Transverse colon (tissue), 4 donors: Measurements from ENCODE around the gene CHCHD3. TPM values are rescaled to one million over a fixed set of nuclear protein-coding genes. Genes with fewer than 3 reads are reported as not detected.

Source experiments
- DNase-seq: peaks from one replicate; pipeline ENCODE4 v3.0.0-alpha.2; 2019
- H3K27ac ChIP-seq, 4 donors: fragments of 200-600 bp; sonication (generic); 2 replicates each; pipeline ENCODE4 v1.5.1; 2016 to 2018; ENCODE audit warnings: inconsistent platforms in 4 of 4
- H3K27me3 ChIP-seq: fragments of 200-600 bp; sonication (generic); 2 replicates; pipeline ENCODE4 v1.5.1; 2017; ENCODE audit warnings: inconsistent platforms
- H3K36me3 ChIP-seq, 4 donors: fragments of 200-600 bp; sonication (generic); 2 replicates each; pipeline ENCODE4 v1.5.1; 2017 to 2019; ENCODE audit warnings: inconsistent platforms in 4 of 4
- H3K4me1 ChIP-seq, 4 donors: fragments of 200-600 bp; sonication (generic); 2 replicates each; pipeline ENCODE4 v1.5.1; 2017 to 2020; ENCODE audit warnings: inconsistent platforms in 4 of 4
- H3K4me3 ChIP-seq, 4 donors: fragments of 200-600 bp; sonication (generic); 1 replicate in 1 of 4; 2 replicates in 3 of 4; pipeline versions ENCODE4 v1.5.1 to v1.6.1; 2017 to 2019; ENCODE audit warnings: inconsistent platforms in 4 of 4
- H3K9me3 ChIP-seq, 2 donors: fragments of 200-600 bp; sonication (generic); 2 replicates each; pipeline ENCODE4 v1.5.1; 2017 to 2019; ENCODE audit warnings: inconsistent platforms in 2 of 2
- CTCF ChIP-seq, 5 experiments: fragments of 200-600 bp in 3 of 5; fragments of 450-650 bp in 2 of 5; sonication (generic) in 3 of 5; IDR thresholded peaks; 1 replicate in 2 of 5; 2 replicates in 3 of 5; pipeline ENCODE4 v1.5.1; 2016 to 2017; ENCODE audit warnings: antibody characterized with exemption in 5 of 5, inconsistent platforms in 3 of 5, mild to moderate bottlenecking in 2 of 5, moderate library complexity in 1 of 5
- EP300 ChIP-seq: sonication (generic); formaldehyde crosslinking; IDR thresholded peaks from one replicate; pipeline ENCODE4 v1.6.1; 2017; ENCODE audit warnings: antibody characterized with exemption, low read depth
- POLR2A ChIP-seq: fragments of 450-650 bp; IDR thresholded peaks from one replicate; pipeline ENCODE4 v1.6.1; 2016; ENCODE audit warnings: antibody characterized with exemption, mild to moderate bottlenecking, moderate library complexity
- POLR2AphosphoS5 ChIP-seq, 3 donors: sonication (generic); formaldehyde crosslinking; IDR thresholded peaks; one replicate each; pipeline ENCODE4 v1.6.1; 2016; ENCODE audit warnings: antibody characterized with exemption in 3 of 3
- WGBS, 2 donors: methylation state at CpG; one replicate each; pipeline ENCODE4 v1.1.5; 2018; ENCODE audit warnings: low coverage in 1 of 2; 5-methylcytosine and 5-hydroxymethylcytosine counted together
- in situ Hi-C, 4 donors: fragments of 200-750 bp; cut with MboI; loops; one replicate each; pipeline versions ENCODE4 v1.15.0 to v1.15.1; 2017; ENCODE audit warnings: low sequenced_read_pairs in 3 of 4, low pct_ligation_motif_present in 1 of 4, low pct_unique_long_range_greater_than_20kb in 1 of 4
- intact Hi-C: fragments of 100-400 bp; cut with DNase I; formaldehyde crosslinking; loops from one replicate; pipeline ENCODE4 v1.15.1; 2023; ENCODE audit warnings: low total_unique reads
- total RNA-seq, 4 donors: library from RNA; depleted of rRNA; stranded (reverse); fragments of >200 nt; gene quantifications; one replicate each; pipeline ENCODE4 v1.1.0, GENCODE V29; 2016

Gene CHCHD3
- total RNA-seq, 4 donors from 2014 or later, result 49.4 to 78.1 (median 52.9) TPM

- no peak overlapping the region for H3K4me3 ChIP-seq
- no peak for DNase-seq
- in situ Hi-C loops, result no loop called here
These were observed 266.8 kb downstream of the CHCHD3 start for GRCh38 chr7:132815130-132815529.

GRCh38 chr7:132810561-132810960, 271.3 kb downstream of the CHCHD3 start:
- intact Hi-C loops, result no loop called here
- H3K36me3 ChIP-seq, result no peaks in the 10 kb centered on the region
- 92 to 96% methylated on average over 2 of the region's 2 CpGs for whole genome bisulfite sequencing, 2 donors

More at GRCh38 chr7:132815130-132815529, 266.8 kb downstream of the CHCHD3 start:
- Histone ChIP-seq H3K36me3 (no peaks in the 10 kb centered on the region), H3K27ac (no peak overlapping the region), H3K9me3 (no peaks in the 10 kb centered on the region), H3K4me1 (no peaks in the 10 kb centered on the region), H3K27me3 (no peaks in the 10 kb centered on the region)
- intact Hi-C loops, result no loop called here
- TF ChIP-seq POLR2AphosphoS5 (IDR thresholded peaks at IDR 0.05) (no peak), CTCF (IDR thresholded peaks at IDR 0.05) (no peak), POLR2A (no peak), EP300 (no peak)

GRCh38 chr7:132806834-132807233, 275.1 kb downstream of the CHCHD3 start:
- TF ChIP-seq EP300 (no peak), CTCF (IDR thresholded peaks at IDR 0.05) (no peak), POLR2A (no peak), POLR2AphosphoS5 (IDR thresholded peaks at IDR 0.05) (no peak)
- 90 to 91% methylated on average over 2 to 4 of the region's 4 CpGs for WGBS, 2 donors
- Histone ChIP-seq H3K9me3 (no peaks in the 10 kb centered on the region), H3K27me3 (no peaks in the 10 kb centered on the region), H3K36me3 (no peaks in the 10 kb centered on the region), H3K4me3 (no peak overlapping the region), H3K4me1 (no peaks in the 10 kb centered on the region), H3K27ac (no peak overlapping the region)
- in situ Hi-C loops (no loop called here), intact Hi-C loops (no loop called here)
- no peak for DNase-seq

More at GRCh38 chr7:132810561-132810960, 271.3 kb downstream of the CHCHD3 start:
- Histone ChIP-seq H3K4me1 (no peaks in the 10 kb centered on the region), H3K27ac (no peak overlapping the region), H3K4me3 (no peak overlapping the region), H3K27me3 (no peaks in the 10 kb centered on the region), H3K9me3 (no peaks in the 10 kb centered on the region)
- no peak for DNase-seq
- in situ Hi-C loops, result no loop called here
- TF ChIP-seq CTCF (IDR thresholded peaks at IDR 0.05) (no peak), EP300 (no peak), POLR2AphosphoS5 (IDR thresholded peaks at IDR 0.05) (no peak), POLR2A (no peak)

GRCh38 chr7:132805766-132806165, 276.1 kb downstream of the CHCHD3 start:
- Histone ChIP-seq H3K4me1 (no peaks in the 10 kb centered on the region), H3K9me3 (no peaks in the 10 kb centered on the region), H3K36me3 (no peaks in the 10 kb centered on the region), H3K27me3 (no peaks in the 10 kb centered on the region), H3K4me3 (no peak overlapping the region), H3K27ac (no peak overlapping the region)
- WGBS, 2 donors, result 81 to 100% methylated on average over 2 to 5 of the region's 5 CpGs
- TF ChIP-seq POLR2A (no peak), EP300 (no peak), CTCF (IDR thresholded peaks at IDR 0.05) (no peak), POLR2AphosphoS5 (IDR thresholded peaks at IDR 0.05) (no peak)
- no peak for DNase-seq
- intact Hi-C loops, result no loop called here
- in situ Hi-C loops, result no loop called here
